Adrenal gland (tissue), 5 donors: ENCODE results near the gene BRIP1.

Experiments used
- POLR2A ChIP-seq, 2 donors: fragments of 450-650 bp; IDR thresholded peaks; one replicate each; pipeline ENCODE4 v1.6.1; 2017; ENCODE audit warnings: antibody characterized with exemption in 2 of 2, mild to moderate bottlenecking in 2 of 2, moderate library complexity in 1 of 2
- TF ChIP-seq, protein P1 (sequence below), 6 experiments: fragments of 450-650 bp in 4 of 6; fragments of 200-600 bp in 2 of 6; sonication (generic) in 1 of 6; IDR thresholded peaks; 1 replicate in 5 of 6; 2 replicates in 1 of 6; pipeline versions ENCODE4 v1.5.1 to v1.8.0; 2016 to 2021; ENCODE audit warnings: antibody characterized with exemption in 6 of 6, mild to moderate bottlenecking in 2 of 6, moderate library complexity in 1 of 6
- donor health status: DM: no; HTN: no; CAD: no.

DNA sequence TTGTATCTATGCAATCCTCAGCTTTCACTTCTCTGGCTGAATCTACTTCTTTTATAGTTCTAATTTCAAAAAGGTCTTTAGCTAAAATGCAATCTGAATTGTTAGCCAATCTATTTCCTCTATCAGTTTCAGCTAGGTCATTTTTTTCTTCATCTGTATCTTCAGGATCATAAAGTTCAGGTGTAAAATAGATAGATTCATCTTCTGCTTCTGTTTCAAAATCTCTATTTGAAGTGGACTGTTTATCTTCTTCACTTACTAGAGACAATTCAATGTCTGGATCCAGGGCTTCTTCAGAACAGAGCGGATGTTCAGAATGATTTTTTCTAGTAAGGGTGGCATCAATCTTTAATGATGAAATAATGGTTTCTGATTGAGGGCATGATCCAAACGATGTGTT is 179.9 kb downstream of the BRIP1 start:
- TF ChIP-seq, protein P1, sequence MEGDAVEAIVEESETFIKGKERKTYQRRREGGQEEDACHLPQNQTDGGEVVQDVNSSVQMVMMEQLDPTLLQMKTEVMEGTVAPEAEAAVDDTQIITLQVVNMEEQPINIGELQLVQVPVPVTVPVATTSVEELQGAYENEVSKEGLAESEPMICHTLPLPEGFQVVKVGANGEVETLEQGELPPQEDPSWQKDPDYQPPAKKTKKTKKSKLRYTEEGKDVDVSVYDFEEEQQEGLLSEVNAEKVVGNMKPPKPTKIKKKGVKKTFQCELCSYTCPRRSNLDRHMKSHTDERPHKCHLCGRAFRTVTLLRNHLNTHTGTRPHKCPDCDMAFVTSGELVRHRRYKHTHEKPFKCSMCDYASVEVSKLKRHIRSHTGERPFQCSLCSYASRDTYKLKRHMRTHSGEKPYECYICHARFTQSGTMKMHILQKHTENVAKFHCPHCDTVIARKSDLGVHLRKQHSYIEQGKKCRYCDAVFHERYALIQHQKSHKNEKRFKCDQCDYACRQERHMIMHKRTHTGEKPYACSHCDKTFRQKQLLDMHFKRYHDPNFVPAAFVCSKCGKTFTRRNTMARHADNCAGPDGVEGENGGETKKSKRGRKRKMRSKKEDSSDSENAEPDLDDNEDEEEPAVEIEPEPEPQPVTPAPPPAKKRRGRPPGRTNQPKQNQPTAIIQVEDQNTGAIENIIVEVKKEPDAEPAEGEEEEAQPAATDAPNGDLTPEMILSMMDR (IDR thresholded peaks at IDR 0.05) = no peak
- TF ChIP-seq POLR2A (IDR thresholded peaks at IDR 0.05) = no peak
